Fibroblast of lung (primary cell): ENCODE measurements around the gene CCHCR1.

Experiments
- EZH2 ChIP-seq: IDR thresholded peaks from 2 replicates; pipeline ENCODE4 v1.5.1; 2012; ENCODE audit warnings: low read length, control low read depth, mild to moderate bottlenecking; ENCODE audit errors: missing control alignments
- TF ChIP-seq, protein P1 (sequence below), 2 donors: IDR thresholded peaks in 1 of 2; conservative IDR thresholded peaks in 1 of 2; 1 replicate in 1 of 2; 2 replicates in 1 of 2; pipeline ENCODE4 v1.5.1; 2011 to 2012; ENCODE audit warnings: low read length in 2 of 2, control low read depth in 1 of 2, inconsistent platforms in 1 of 2, low read depth in 1 of 2, mild to moderate bottlenecking in 1 of 2

DNA sequence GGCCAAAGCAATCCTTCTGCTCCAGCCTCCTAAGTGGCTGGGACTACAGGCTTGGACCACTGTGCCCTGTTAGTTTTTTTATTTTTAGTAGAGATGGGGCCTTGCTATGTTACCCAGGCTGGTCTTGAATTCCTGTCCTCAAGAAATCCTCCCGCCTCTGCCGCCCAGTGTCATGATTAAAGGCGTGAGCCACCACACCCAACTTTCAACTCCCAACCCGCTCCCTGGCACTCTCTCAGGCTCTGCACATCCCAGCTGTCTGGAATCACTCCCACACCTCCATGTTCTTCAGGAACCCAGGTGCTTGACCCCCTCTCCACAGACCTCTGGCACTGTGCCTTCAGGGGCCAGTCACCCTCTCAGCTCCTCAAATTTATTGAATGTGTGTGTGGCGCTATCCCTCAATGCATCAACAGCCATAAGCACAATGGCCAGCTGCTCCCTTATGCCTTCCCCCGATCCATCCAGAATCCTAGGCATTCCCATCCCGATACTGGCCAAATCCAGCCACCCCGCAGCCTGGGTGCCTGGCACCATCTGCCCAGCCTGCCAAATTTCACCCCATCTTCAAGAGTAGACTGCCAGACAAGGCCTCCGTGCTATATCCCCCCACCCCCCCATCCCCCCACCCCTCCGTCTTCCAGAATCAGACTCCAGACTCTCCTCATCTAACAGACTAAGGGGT is 13.5 kb upstream of the CCHCR1 start:
- TF ChIP-seq, protein P1, sequence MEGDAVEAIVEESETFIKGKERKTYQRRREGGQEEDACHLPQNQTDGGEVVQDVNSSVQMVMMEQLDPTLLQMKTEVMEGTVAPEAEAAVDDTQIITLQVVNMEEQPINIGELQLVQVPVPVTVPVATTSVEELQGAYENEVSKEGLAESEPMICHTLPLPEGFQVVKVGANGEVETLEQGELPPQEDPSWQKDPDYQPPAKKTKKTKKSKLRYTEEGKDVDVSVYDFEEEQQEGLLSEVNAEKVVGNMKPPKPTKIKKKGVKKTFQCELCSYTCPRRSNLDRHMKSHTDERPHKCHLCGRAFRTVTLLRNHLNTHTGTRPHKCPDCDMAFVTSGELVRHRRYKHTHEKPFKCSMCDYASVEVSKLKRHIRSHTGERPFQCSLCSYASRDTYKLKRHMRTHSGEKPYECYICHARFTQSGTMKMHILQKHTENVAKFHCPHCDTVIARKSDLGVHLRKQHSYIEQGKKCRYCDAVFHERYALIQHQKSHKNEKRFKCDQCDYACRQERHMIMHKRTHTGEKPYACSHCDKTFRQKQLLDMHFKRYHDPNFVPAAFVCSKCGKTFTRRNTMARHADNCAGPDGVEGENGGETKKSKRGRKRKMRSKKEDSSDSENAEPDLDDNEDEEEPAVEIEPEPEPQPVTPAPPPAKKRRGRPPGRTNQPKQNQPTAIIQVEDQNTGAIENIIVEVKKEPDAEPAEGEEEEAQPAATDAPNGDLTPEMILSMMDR (conservative IDR thresholded peaks at IDR 0.05 in 1 of 2, IDR thresholded peaks at IDR 0.05 in 1 of 2; ENCODE audit: low read depth in 1 of 2, low read length in 2 of 2) = no peak
- TF ChIP-seq EZH2 = no peak
